ENCODE results near the gene PAM.

DNA sequence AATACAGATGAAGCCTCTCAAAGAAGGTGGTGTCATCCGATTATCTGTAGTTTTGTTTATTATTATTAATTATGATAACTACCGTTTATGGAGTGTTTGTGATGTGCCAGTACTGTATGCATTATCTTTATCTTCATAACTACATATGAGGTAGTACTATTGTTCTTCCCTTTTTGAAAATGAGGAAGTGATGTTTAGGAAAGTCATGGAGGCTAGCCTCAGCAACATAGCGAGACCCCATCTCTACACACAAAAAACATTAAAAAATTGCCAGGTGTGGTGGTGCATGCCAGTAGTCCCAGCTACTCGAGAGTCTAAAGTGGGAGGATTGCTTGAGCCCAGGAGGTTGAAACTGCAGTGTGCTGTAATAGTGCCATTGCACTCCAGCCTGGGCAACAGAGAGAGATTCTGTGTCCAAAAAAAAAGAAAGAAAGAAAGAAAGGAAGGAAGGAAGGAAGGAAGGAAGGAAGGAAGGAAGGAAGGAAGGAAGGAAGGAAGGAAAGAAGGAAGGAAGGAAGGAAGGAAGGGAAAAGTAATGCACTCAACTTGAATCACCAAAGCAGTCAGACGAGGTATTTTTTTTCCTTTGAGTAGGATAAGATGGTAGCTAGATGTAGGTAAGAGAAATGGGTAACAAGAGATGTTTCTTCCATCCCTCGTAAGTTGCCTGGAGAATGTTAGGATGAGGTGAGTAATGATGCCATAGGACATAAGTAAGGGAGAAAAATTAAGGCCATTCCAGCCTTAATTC is 47.8 kb downstream of the PAM start:
- TF ChIP-seq POLR2A (IDR thresholded peaks at IDR 0.05) (no peak), POLR2AphosphoS5 (IDR thresholded peaks at IDR 0.05) (no peak), EP300 (IDR thresholded peaks at IDR 0.05; ENCODE audit: low read depth) (no peak)
- TF ChIP-seq, protein P1, sequence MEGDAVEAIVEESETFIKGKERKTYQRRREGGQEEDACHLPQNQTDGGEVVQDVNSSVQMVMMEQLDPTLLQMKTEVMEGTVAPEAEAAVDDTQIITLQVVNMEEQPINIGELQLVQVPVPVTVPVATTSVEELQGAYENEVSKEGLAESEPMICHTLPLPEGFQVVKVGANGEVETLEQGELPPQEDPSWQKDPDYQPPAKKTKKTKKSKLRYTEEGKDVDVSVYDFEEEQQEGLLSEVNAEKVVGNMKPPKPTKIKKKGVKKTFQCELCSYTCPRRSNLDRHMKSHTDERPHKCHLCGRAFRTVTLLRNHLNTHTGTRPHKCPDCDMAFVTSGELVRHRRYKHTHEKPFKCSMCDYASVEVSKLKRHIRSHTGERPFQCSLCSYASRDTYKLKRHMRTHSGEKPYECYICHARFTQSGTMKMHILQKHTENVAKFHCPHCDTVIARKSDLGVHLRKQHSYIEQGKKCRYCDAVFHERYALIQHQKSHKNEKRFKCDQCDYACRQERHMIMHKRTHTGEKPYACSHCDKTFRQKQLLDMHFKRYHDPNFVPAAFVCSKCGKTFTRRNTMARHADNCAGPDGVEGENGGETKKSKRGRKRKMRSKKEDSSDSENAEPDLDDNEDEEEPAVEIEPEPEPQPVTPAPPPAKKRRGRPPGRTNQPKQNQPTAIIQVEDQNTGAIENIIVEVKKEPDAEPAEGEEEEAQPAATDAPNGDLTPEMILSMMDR (IDR thresholded peaks at IDR 0.05): no peak

Data from transverse colon (tissue), 4 donors.